HepG2 (cell line): Measurements from ENCODE around the gene SLC25A47. TPM values are rescaled to one million over a fixed set of nuclear protein-coding genes. Genes with fewer than 3 reads are reported as not detected.

Experiments
- BRD4 ChIP-seq: sonication (generic); formaldehyde crosslinking; IDR thresholded peaks from 2 replicates; pipeline ENCODE4 v1.4.0; 2020; ENCODE audit warnings: missing genetic modification reagents
- ETV5 ChIP-seq: IDR thresholded peaks from 2 replicates; pipeline ENCODE4 v1.6.1; 2018; ENCODE audit warnings: missing biosample characterization, missing genetic modification reagents, inconsistent platforms, borderline replicate concordance
- FIP1L1 ChIP-seq: fragments of 200-400 bp; formaldehyde crosslinking; IDR thresholded peaks from 2 replicates; pipeline ENCODE4 v1.6.1; 2018; ENCODE audit warnings: low read depth, mild to moderate bottlenecking, low read length, moderate library complexity, borderline replicate concordance; ENCODE audit not compliant: insufficient read depth
- HCFC1 ChIP-seq: fragments of 150-350 bp; IDR thresholded peaks from 2 replicates; pipeline ENCODE4 v1.6.1; 2014; ENCODE audit warnings: low read depth, low read length
- KLF9 ChIP-seq: IDR thresholded peaks from 2 replicates; pipeline ENCODE4 v1.6.1; 2016; ENCODE audit warnings: low read depth
- SOX6 ChIP-seq, 2 experiments: fragments of 450-650 bp in 1 of 2; sonication (generic) in 1 of 2; formaldehyde crosslinking in 1 of 2; IDR thresholded peaks; 2 replicates each; pipeline versions ENCODE4 v1.4.0 to v1.6.1; 2017 to 2020; ENCODE audit warnings: antibody characterized with exemption in 1 of 2, mild to moderate bottlenecking in 1 of 2, missing genetic modification reagents in 1 of 2
- WIZ ChIP-seq: sonication (generic); formaldehyde crosslinking; IDR thresholded peaks from 2 replicates; pipeline ENCODE4 v1.5.1; 2020; ENCODE audit warnings: mild to moderate bottlenecking, missing genetic modification reagents
- ZFP1 ChIP-seq: IDR thresholded peaks from 2 replicates; pipeline ENCODE4 v1.6.1; 2016
- ZHX2 ChIP-seq, 2 experiments: sonication (generic) in 1 of 2; formaldehyde crosslinking in 1 of 2; IDR thresholded peaks; 2 replicates each; pipeline versions ENCODE4 v1.6.1 to v1.9.0; 2014 to 2022; ENCODE audit warnings: antibody characterized with exemption in 1 of 2, borderline replicate concordance in 1 of 2, inconsistent platforms in 1 of 2, low read depth in 1 of 2, missing genetic modification reagents in 1 of 2
- ZNF20 ChIP-seq: sonication (generic); formaldehyde crosslinking; IDR thresholded peaks from 2 replicates; pipeline ENCODE4 v1.4.0; 2020; ENCODE audit warnings: mild to moderate bottlenecking, moderate library complexity, missing genetic modification reagents
- ZNF337 ChIP-seq: sonication (generic); formaldehyde crosslinking; IDR thresholded peaks from 2 replicates; pipeline ENCODE4 v1.5.1; 2020; ENCODE audit warnings: missing genetic modification reagents, low read depth, mild to moderate bottlenecking, borderline replicate concordance
- ZNF75D ChIP-seq: sonication (generic); formaldehyde crosslinking; IDR thresholded peaks from 2 replicates; pipeline ENCODE4 v1.8.1; 2023; ENCODE audit warnings: missing genetic modification reagents, mild to moderate bottlenecking, borderline replicate concordance
- polyA plus RNA-seq, 8 experiments: library from polyadenylated mRNA; depleted of rRNA in 3 of 8; stranded (reverse) in 7 of 8; unstranded in 1 of 8; fragments of >200 nt; fragmentation: Illumina TruSeq in 4 of 8; extraction: Trizol in 4 of 8; gene quantifications; 2 replicates each; pipeline versions ENCODE4 v1.2.1 to v1.2.3, GENCODE V29; 2011 to 2016; ENCODE audit warnings: low read depth in 4 of 8, missing spikeins in 1 of 8, mixed read lengths in 1 of 8; ENCODE audit not compliant: insufficient read depth in 1 of 8
- total RNA-seq, 5 experiments: library from RNA; depleted of rRNA; stranded (reverse); fragments of >200 nt; fragmentation: Illumina TruSeq; extraction: Trizol; gene quantifications; 2 replicates each; pipeline ENCODE4 v1.2.3, GENCODE V29; 2016; ENCODE audit warnings: low read depth in 1 of 5
- TF ChIP-seq, protein P1 (sequence below): sonication (generic); formaldehyde crosslinking; IDR thresholded peaks from 2 replicates; pipeline ENCODE4 v1.5.1; 2020; ENCODE audit warnings: missing genetic modification reagents, mild to moderate bottlenecking, borderline replicate concordance
- TF ChIP-seq, protein P2 (sequence below): IDR thresholded peaks from 2 replicates; pipeline ENCODE4 v1.6.1; 2016; ENCODE audit warnings: missing compliant biosample characterization, missing genetic modification reagents, borderline replicate concordance
- TF ChIP-seq, protein P3 (sequence below): sonication (generic); formaldehyde crosslinking; conservative IDR thresholded peaks from 2 replicates; pipeline ENCODE4 v1.5.0; 2020; ENCODE audit warnings: missing genetic modification reagents

Gene SLC25A47
- total and polyA plus RNA-seq, 2 of the 13 experiments (the other 11 are each of a cell fraction or from before 2014, with no cell fraction given) = 1.0 to 1.7 TPM

DNA sequence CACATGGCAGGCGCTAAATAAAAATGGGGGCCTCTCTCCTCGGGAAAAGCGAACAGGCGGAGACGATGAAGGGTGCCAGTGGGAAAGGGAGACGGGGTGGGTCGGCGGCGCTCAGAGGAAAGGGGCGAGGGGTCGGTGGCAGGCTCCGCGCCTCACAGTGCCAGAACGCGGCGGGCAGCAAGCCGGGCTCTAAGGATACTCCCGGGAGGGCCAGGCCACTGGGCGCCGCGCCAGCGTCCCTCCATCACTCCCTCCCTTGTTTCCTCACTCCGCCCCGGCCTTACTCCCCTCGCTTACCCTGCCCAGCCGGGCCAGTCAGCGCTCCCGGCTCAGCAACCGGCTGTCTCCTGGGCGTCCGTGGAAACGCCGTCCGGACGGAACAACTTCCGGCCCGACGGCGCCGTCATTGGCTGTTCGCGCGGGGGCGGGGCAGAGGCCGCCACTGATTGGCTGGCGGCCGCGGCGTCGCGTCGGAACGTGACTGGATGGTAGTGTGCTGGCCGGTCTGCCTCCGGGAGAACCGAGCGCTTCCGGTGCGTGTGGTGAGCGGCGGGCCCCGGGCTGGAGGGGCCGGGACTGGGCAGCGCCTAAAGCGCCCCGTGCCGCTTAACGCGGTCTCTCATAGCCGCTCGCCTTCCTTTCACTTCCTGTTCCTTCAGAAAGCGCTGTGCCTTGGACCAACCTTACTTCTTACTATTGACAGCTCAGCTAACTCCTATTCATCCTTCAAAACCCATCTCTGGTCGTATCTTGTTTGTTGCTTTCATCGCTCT, 53.0 kb downstream of the SLC25A47 start, which contains the start of gene WDR25 (continued):
- TF ChIP-seq, protein P1, sequence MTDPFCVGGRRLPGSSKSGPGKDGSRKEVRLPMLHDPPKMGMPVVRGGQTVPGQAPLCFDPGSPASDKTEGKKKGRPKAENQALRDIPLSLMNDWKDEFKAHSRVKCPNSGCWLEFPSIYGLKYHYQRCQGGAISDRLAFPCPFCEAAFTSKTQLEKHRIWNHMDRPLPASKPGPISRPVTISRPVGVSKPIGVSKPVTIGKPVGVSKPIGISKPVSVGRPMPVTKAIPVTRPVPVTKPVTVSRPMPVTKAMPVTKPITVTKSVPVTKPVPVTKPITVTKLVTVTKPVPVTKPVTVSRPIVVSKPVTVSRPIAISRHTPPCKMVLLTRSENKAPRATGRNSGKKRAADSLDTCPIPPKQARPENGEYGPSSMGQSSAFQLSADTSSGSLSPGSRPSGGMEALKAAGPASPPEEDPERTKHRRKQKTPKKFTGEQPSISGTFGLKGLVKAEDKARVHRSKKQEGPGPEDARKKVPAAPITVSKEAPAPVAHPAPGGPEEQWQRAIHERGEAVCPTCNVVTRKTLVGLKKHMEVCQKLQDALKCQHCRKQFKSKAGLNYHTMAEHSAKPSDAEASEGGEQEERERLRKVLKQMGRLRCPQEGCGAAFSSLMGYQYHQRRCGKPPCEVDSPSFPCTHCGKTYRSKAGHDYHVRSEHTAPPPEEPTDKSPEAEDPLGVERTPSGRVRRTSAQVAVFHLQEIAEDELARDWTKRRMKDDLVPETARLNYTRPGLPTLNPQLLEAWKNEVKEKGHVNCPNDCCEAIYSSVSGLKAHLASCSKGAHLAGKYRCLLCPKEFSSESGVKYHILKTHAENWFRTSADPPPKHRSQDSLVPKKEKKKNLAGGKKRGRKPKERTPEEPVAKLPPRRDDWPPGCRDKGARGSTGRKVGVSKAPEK = peak; percentile 58; the same call in 1 of the 2 replicates
- TF ChIP-seq ZNF337 (CRISPR knock-in tag) (no peak), ZHX2 (IDR thresholded peaks at IDR 0.05; ENCODE audit: low read depth) (peak; percentile 77; the same call in 1 of the 2 replicates), ZHX2 (CRISPR knock-in tag; IDR thresholded peaks at IDR 0.05; ENCODE audit: borderline replicate concordance) (no peak), SOX6 (IDR thresholded peaks at IDR 0.05) (no peak), SOX6 (CRISPR knock-in tag; IDR thresholded peaks at IDR 0.05) (no peak), WIZ (CRISPR knock-in tag) (no peak), FIP1L1 (no peak; the same call in 1 of the 2 replicates), KLF9 (0 out of 2 replicates have a peak, but pooled peaks have one; percentile 82), BRD4 (peak; percentile 77; the same call in 1 of the 2 replicates), ZNF20 (CRISPR knock-in tag) (no peak), ZFP1 (CRISPR knock-in tag) (peak; percentile 54; the same call in 1 of the 2 replicates), HCFC1 (peak; percentile 64), ETV5 (CRISPR knock-in tag) (peak; percentile 85), ZNF75D (CRISPR knock-in tag) (no peak)
- TF ChIP-seq, protein P2, sequence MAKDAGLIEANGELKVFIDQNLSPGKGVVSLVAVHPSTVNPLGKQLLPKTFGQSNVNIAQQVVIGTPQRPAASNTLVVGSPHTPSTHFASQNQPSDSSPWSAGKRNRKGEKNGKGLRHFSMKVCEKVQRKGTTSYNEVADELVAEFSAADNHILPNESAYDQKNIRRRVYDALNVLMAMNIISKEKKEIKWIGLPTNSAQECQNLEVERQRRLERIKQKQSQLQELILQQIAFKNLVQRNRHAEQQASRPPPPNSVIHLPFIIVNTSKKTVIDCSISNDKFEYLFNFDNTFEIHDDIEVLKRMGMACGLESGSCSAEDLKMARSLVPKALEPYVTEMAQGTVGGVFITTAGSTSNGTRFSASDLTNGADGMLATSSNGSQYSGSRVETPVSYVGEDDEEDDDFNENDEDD (CRISPR knock-in tag) = peak; percentile 60; the same call in 1 of the 2 replicates
- TF ChIP-seq, protein P3, sequence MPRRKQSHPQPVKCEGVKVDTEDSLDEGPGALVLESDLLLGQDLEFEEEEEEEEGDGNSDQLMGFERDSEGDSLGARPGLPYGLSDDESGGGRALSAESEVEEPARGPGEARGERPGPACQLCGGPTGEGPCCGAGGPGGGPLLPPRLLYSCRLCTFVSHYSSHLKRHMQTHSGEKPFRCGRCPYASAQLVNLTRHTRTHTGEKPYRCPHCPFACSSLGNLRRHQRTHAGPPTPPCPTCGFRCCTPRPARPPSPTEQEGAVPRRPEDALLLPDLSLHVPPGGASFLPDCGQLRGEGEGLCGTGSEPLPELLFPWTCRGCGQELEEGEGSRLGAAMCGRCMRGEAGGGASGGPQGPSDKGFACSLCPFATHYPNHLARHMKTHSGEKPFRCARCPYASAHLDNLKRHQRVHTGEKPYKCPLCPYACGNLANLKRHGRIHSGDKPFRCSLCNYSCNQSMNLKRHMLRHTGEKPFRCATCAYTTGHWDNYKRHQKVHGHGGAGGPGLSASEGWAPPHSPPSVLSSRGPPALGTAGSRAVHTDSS (CRISPR knock-in tag) = no peak; the same call in 1 of the 2 replicates
